ENCODE measurements around the gene TRANK1.

The TRANK1 gene

DNA sequence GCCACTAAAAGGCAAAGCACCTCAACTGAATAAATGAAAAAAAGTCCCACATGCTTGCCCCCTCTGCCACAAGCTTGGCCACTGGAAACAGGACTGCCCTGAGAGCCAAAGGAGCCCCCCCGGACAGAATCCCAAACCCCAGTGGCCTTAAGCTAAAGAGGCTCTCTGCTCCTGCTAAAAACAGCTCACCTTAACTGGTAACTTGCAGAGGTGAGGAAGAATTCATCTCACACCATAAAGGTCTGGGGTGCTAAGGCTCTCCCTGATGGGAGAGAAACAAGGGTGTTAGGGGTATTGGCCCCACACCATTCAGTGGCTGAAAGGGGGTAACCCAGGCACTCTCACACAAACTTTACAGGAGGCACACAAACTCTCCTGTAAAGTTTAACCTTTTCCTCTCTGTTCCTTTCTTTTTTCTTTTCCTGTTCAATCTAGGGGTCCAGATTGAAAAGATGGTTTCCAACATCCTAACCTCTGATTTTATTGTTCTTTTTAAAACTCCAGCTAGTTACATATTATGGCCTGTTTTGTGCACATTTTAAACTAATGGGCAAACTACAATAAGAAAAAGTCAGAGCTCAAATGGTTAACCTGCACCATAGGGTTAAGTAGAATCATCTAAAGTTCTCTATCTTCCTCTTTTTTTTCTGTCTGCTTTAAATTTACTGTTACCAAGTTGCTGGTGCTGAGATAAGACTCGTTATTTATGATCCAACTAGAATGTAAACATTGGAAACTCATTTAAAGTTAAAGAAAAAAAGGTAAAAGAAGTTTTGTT is 19.9 kb downstream of the TRANK1 start:
- Histone ChIP-seq H3K9me3 (replicated peaks; ENCODE audit: insufficient read depth, low read length) (no peaks in the 10 kb centered on the region), H2AFZ (ENCODE audit: low read length) (no peak overlapping the region), H3K4me3 (ENCODE audit: low read length) (no peak overlapping the region), H3K9me2 (replicated peaks; ENCODE audit: insufficient read depth, low read length) (no peaks in the 10 kb centered on the region), H3K27ac (ENCODE audit: low read length) (no peak overlapping the region), H4K20me1 (ENCODE audit: insufficient read depth, low read length) (no peaks in the 10 kb centered on the region), H3K27me3 (replicated peaks; ENCODE audit: insufficient read depth, low read length) (no peaks in the 10 kb centered on the region), H3K4me1 (ENCODE audit: low read length) (no peaks in the 10 kb centered on the region), H3F3A (ENCODE audit: insufficient read depth, low read length) (no peaks in the 10 kb centered on the region), H3K4me2 (ENCODE audit: low read depth, low read length) (no peak overlapping the region), H3K36me3 (replicated peaks; ENCODE audit: insufficient read depth, low read length) (no peaks in the 10 kb centered on the region), H3K9ac (ENCODE audit: low read length) (no peak overlapping the region), H3K79me2 (ENCODE audit: low read length) (no peaks in the 10 kb centered on the region)
- TF ChIP-seq EZH2phosphoT487 (IDR thresholded peaks at IDR 0.05; ENCODE audit: low read length) (no peak), EZH2 (optimal IDR thresholded peaks at IDR 0.05; ENCODE audit: low read depth, low read length) (no peak)
- TF ChIP-seq, protein P1, sequence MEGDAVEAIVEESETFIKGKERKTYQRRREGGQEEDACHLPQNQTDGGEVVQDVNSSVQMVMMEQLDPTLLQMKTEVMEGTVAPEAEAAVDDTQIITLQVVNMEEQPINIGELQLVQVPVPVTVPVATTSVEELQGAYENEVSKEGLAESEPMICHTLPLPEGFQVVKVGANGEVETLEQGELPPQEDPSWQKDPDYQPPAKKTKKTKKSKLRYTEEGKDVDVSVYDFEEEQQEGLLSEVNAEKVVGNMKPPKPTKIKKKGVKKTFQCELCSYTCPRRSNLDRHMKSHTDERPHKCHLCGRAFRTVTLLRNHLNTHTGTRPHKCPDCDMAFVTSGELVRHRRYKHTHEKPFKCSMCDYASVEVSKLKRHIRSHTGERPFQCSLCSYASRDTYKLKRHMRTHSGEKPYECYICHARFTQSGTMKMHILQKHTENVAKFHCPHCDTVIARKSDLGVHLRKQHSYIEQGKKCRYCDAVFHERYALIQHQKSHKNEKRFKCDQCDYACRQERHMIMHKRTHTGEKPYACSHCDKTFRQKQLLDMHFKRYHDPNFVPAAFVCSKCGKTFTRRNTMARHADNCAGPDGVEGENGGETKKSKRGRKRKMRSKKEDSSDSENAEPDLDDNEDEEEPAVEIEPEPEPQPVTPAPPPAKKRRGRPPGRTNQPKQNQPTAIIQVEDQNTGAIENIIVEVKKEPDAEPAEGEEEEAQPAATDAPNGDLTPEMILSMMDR (IDR thresholded peaks at IDR 0.05; ENCODE audit: low read length): no peak
- no peak for DNase-seq

DNA sequence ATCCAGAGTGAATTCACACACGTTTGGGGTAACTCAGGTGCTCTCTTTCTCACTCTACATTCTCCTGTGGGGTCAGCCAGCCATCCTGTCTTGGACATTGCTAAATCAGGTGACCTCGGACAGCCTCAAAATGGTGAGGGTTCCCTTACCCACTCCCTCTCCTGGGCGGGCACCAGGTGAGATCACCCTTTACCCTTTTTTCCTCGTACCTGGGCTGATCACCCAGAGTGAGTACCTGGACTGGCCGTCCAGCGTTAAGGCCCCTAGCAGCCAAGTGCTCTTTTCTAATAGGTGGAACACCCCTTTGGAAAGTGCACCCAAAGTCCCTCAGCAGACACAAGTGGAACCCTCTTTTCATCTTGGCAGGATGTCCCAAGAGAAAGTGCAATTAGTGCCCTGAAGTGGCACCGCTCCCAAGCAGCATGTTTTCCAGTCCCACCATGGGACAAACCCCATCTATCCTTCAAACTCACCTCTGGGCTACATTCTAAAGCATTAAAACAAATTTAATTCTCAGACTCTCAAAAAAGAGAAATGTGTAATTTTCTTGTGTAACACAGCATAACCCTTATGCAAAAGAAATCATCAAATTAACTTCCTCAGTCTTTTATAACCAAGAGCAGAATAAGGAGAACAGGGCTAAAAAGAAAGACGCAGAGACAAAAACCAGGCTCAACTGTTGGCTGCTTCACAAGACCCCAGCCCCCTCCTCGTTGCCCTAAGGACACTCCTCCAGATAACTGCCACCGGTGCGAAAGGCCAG is 20.7 kb downstream of the TRANK1 start:
- no peaks in the 10 kb centered on the region for H3K36me3 ChIP-seq (replicated peaks; ENCODE audit: insufficient read depth, low read length)
- H4K20me1 ChIP-seq (ENCODE audit: insufficient read depth, low read length): no peaks in the 10 kb centered on the region
- H3K9me3 ChIP-seq (replicated peaks; ENCODE audit: insufficient read depth, low read length): no peaks in the 10 kb centered on the region
- H3F3A ChIP-seq (ENCODE audit: insufficient read depth, low read length): no peaks in the 10 kb centered on the region
- H3K27me3 ChIP-seq (replicated peaks; ENCODE audit: insufficient read depth, low read length): peaks cover 6% of the 10 kb centered on the region; the same call in 1 of the 2 replicates
- no peak overlapping the region for H3K4me3 ChIP-seq (ENCODE audit: low read length)
- no peak for TF ChIP-seq EZH2 (optimal IDR thresholded peaks at IDR 0.05; ENCODE audit: low read depth, low read length)
- H3K27ac ChIP-seq (ENCODE audit: low read length): no peak overlapping the region
- H2AFZ ChIP-seq (ENCODE audit: low read length): no peak overlapping the region
- no peak for DNase-seq
- H3K9ac ChIP-seq (ENCODE audit: low read length): no peak overlapping the region
- no peak overlapping the region for H3K4me2 ChIP-seq (ENCODE audit: low read depth, low read length)
- H3K4me1 ChIP-seq (ENCODE audit: low read length): no peaks in the 10 kb centered on the region
- no peaks in the 10 kb centered on the region for H3K9me2 ChIP-seq (replicated peaks; ENCODE audit: insufficient read depth, low read length)
- no peaks in the 10 kb centered on the region for H3K79me2 ChIP-seq (ENCODE audit: low read length)

DNA sequence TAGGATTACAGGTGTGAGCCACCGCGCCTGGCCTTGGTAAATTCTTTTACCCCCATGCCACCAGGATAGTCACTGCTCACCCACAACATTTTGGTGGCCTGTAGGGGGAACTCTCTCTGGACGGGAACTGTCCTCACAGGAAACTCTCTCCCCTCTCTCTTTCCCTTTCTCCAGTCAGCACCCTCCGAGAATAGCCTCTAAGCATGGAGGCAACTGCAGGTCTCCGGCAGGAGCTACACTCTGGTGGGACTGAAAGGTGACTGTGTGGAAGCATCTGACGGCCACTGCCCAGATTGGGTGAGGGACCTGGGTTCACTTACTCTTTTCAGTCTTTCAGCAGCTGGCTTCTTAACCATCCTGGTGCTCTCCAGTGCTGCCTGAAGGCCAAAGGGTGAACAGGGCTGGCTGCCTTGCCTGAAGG is 21.3 kb downstream of the TRANK1 start:
- Histone ChIP-seq H3K27ac (ENCODE audit: low read length) (no peak overlapping the region), H3K4me1 (ENCODE audit: low read length) (peaks cover 5% of the 10 kb centered on the region; the same call in 1 of the 2 replicates), H3K9me3 (replicated peaks; ENCODE audit: insufficient read depth, low read length) (no peaks in the 10 kb centered on the region), H3K27me3 (replicated peaks; ENCODE audit: insufficient read depth, low read length) (peaks cover 10% of the 10 kb centered on the region; the same call in 1 of the 2 replicates), H3K9me2 (replicated peaks; ENCODE audit: insufficient read depth, low read length) (no peaks in the 10 kb centered on the region), H3F3A (ENCODE audit: insufficient read depth, low read length) (no peaks in the 10 kb centered on the region), H3K4me3 (ENCODE audit: low read length) (no peak overlapping the region), H3K36me3 (replicated peaks; ENCODE audit: insufficient read depth, low read length) (no peaks in the 10 kb centered on the region), H3K79me2 (ENCODE audit: low read length) (no peaks in the 10 kb centered on the region), H2AFZ (ENCODE audit: low read length) (no peak overlapping the region), H3K9ac (ENCODE audit: low read length) (no peak overlapping the region), H4K20me1 (ENCODE audit: insufficient read depth, low read length) (no peaks in the 10 kb centered on the region), H3K4me2 (ENCODE audit: low read depth, low read length) (no peak overlapping the region)
- no peak for TF ChIP-seq EZH2 (optimal IDR thresholded peaks at IDR 0.05; ENCODE audit: low read depth, low read length)
- TF ChIP-seq, protein P1 (IDR thresholded peaks at IDR 0.05; ENCODE audit: low read length): peak; percentile 12
- no peak for DNase-seq

Data from MM.1S (cell line).